H9 (cell line): ENCODE measurements around the gene ANKIB1. TPM values are rescaled to one million over a fixed set of nuclear protein-coding genes. Genes with fewer than 3 reads are reported as not detected.

ENCODE experiments used
- DNase-seq: peaks from one replicate; pipeline ENCODE4 v3.0.0-alpha.2; 2017
- H2AFZ ChIP-seq: one replicate; pipeline ENCODE4 v1.6.1; 2013; ENCODE audit warnings: mild to moderate bottlenecking, low read length, control low read depth, moderate library complexity
- H2AK5ac ChIP-seq: 2 replicates; pipeline ENCODE4 v1.6.1; 2013; ENCODE audit warnings: low read length, control low read depth, mixed read lengths; ENCODE audit not compliant: insufficient read length
- H2BK120ac ChIP-seq: one replicate; pipeline ENCODE4 v1.6.1; 2013; ENCODE audit warnings: low read depth, mild to moderate bottlenecking, low read length, control low read depth, inconsistent platforms; ENCODE audit not compliant: poor library complexity, severe bottlenecking
- H2BK12ac ChIP-seq: 2 replicates; pipeline ENCODE4 v1.6.1; 2013; ENCODE audit warnings: low read length, control low read depth, mixed read lengths, low read depth; ENCODE audit not compliant: insufficient read length
- H2BK15ac ChIP-seq: 2 replicates; pipeline ENCODE4 v1.6.1; 2013; ENCODE audit warnings: low read depth, low read length, control low read depth
- H2BK20ac ChIP-seq: one replicate; pipeline ENCODE4 v1.6.1; 2013; ENCODE audit warnings: low read depth, mild to moderate bottlenecking, low read length, control low read depth, inconsistent platforms; ENCODE audit not compliant: poor library complexity, severe bottlenecking
- H2BK5ac ChIP-seq: 2 replicates; pipeline ENCODE4 v1.6.1; 2013; ENCODE audit warnings: low read length, control low read depth, mixed read lengths; ENCODE audit not compliant: insufficient read length
- H3K14ac ChIP-seq: 2 replicates; pipeline ENCODE4 v1.6.1; 2013; ENCODE audit warnings: low read length, control low read depth; ENCODE audit not compliant: insufficient read depth
- H3K18ac ChIP-seq: 2 replicates; pipeline ENCODE4 v1.6.1; 2013; ENCODE audit warnings: low read depth, mild to moderate bottlenecking, mixed read lengths, low read length, control low read depth; ENCODE audit not compliant: insufficient read length
- H3K23ac ChIP-seq: 2 replicates; pipeline ENCODE4 v1.6.1; 2013; ENCODE audit warnings: low read length, control low read depth, mixed read lengths, low read depth; ENCODE audit not compliant: insufficient read length
- H3K23me2 ChIP-seq: 2 replicates; pipeline ENCODE4 v1.6.1; 2013; ENCODE audit warnings: low read depth, mild to moderate bottlenecking, mixed read lengths, low read length, control low read depth; ENCODE audit not compliant: insufficient read length, poor library complexity, severe bottlenecking
- H3K27ac ChIP-seq: 2 replicates; pipeline ENCODE4 v1.5.1; 2013; ENCODE audit warnings: low read length, control low read depth, mixed read lengths, low read depth; ENCODE audit not compliant: insufficient read length
- H3K27me3 ChIP-seq: 2 replicates; pipeline ENCODE4 v1.6.1; 2013; ENCODE audit warnings: low read length, control low read depth, inconsistent platforms; ENCODE audit not compliant: insufficient read depth
- H3K4ac ChIP-seq: 2 replicates; pipeline ENCODE4 v1.6.1; 2013; ENCODE audit warnings: low read depth, mild to moderate bottlenecking, control low read depth, inconsistent platforms, low read length, moderate library complexity
- H3K4me1 ChIP-seq: 2 replicates; pipeline ENCODE4 v1.6.1; 2013; ENCODE audit warnings: low read length, control low read depth, inconsistent platforms; ENCODE audit not compliant: insufficient read depth
- H3K4me2 ChIP-seq: 2 replicates; pipeline ENCODE4 v1.6.1; 2013; ENCODE audit warnings: low read length, control low read depth, mixed read lengths; ENCODE audit not compliant: insufficient read length, insufficient read depth
- H3K56ac ChIP-seq: 2 replicates; pipeline ENCODE4 v1.6.1; 2013; ENCODE audit warnings: low read depth, mild to moderate bottlenecking, mixed read lengths, low read length, control low read depth; ENCODE audit not compliant: insufficient read length
- H3K79me1 ChIP-seq: 2 replicates; pipeline ENCODE4 v1.6.1; 2013; ENCODE audit warnings: low read depth, mild to moderate bottlenecking, moderate library complexity, low read length, control low read depth, inconsistent platforms; ENCODE audit not compliant: insufficient read depth, poor library complexity, severe bottlenecking
- H3K79me2 ChIP-seq: 2 replicates; pipeline ENCODE4 v1.6.1; 2013; ENCODE audit warnings: low read length, control low read depth, inconsistent platforms; ENCODE audit not compliant: insufficient read depth
- H3K9ac ChIP-seq: 2 replicates; pipeline ENCODE4 v1.6.1; 2013; ENCODE audit warnings: low read length, control low read depth, mixed read lengths; ENCODE audit not compliant: insufficient read length; ENCODE audit errors: extremely low read depth
- H3K9me3 ChIP-seq: one replicate; pipeline ENCODE4 v1.6.1; 2013; ENCODE audit warnings: low read depth, low read length, inconsistent platforms; ENCODE audit not compliant: control insufficient read depth
- H3T11ph ChIP-seq: one replicate; pipeline ENCODE4 v1.6.1; 2013; ENCODE audit warnings: mild to moderate bottlenecking, low read length, control low read depth, inconsistent platforms
- H4K20me1 ChIP-seq: one replicate; pipeline ENCODE4 v1.6.1; 2013; ENCODE audit not compliant: control insufficient read depth, insufficient read length, insufficient read depth
- H4K5ac ChIP-seq: 2 replicates; pipeline ENCODE4 v1.6.1; 2013; ENCODE audit warnings: low read depth, mild to moderate bottlenecking, mixed read lengths, low read length, control low read depth; ENCODE audit not compliant: insufficient read length
- H4K8ac ChIP-seq: replicated peaks from 2 replicates; pipeline ENCODE4 v1.6.1; 2013; ENCODE audit warnings: low read length, control low read depth, mixed read lengths, low read depth; ENCODE audit not compliant: insufficient read length
- H4K91ac ChIP-seq: 2 replicates; pipeline ENCODE4 v1.6.1; 2013; ENCODE audit warnings: low read depth, mild to moderate bottlenecking, moderate library complexity, mixed read lengths, low read length, control low read depth; ENCODE audit not compliant: insufficient read length
- H3K27ac Mint-ChIP-seq, 3 experiments: 2 replicates in 2 of 3; 3 replicates in 1 of 3; pipeline ENCODE4 v1.8.0; 2020 to 2021; ENCODE audit warnings: mixed read lengths in 3 of 3, mild to moderate bottlenecking in 1 of 3, moderate library complexity in 1 of 3
- H3K27me3 Mint-ChIP-seq: 2 replicates; pipeline ENCODE4 v1.8.0; 2021; ENCODE audit warnings: low read depth, mild to moderate bottlenecking, moderate library complexity, mixed read lengths
- H3K36me3 Mint-ChIP-seq, 3 experiments: 2 replicates in 2 of 3; 3 replicates in 1 of 3; pipeline ENCODE4 v1.8.0; 2020 to 2021; ENCODE audit warnings: low read depth in 3 of 3, mixed read lengths in 3 of 3; ENCODE audit not compliant: insufficient read depth in 1 of 3
- H3K4me1 Mint-ChIP-seq, 2 experiments: 2 replicates each; pipeline ENCODE4 v1.8.0; 2020; ENCODE audit warnings: mixed read lengths in 2 of 2
- H3K4me3 Mint-ChIP-seq, 2 experiments: 2 replicates in 1 of 2; 3 replicates in 1 of 2; pipeline ENCODE4 v1.8.0; 2020 to 2021; ENCODE audit warnings: mild to moderate bottlenecking in 2 of 2, mixed read lengths in 2 of 2, moderate library complexity in 1 of 2
- H3K9me3 Mint-ChIP-seq, 2 experiments: 2 replicates in 1 of 2; 3 replicates in 1 of 2; pipeline ENCODE4 v1.8.0; 2020; ENCODE audit warnings: mild to moderate bottlenecking in 2 of 2, mixed read lengths in 2 of 2, moderate library complexity in 1 of 2
- CTCF ChIP-seq: fragments of 200-600 bp; sonication (generic); conservative IDR thresholded peaks from 3 replicates; pipeline ENCODE4 v1.8.0; 2021; ENCODE audit warnings: antibody characterized with exemption, mild to moderate bottlenecking
- WGBS: extraction: QIAGEN DNeasy Blood & Tissue Kit; methylation state at CpG from one replicate; pipeline ENCODE4 v1.1.7; 2013; ENCODE audit warnings: missing lambda C conversion rate, low lambda C conversion rate, mixed read lengths; ENCODE audit not compliant: insufficient read length; ENCODE audit errors: extremely low coverage; 5-methylcytosine and 5-hydroxymethylcytosine counted together
- total RNA-seq: library from RNA; stranded (reverse); gene quantifications from 2 replicates; pipeline ENCODE4 v1.2.1, GENCODE V29; 2021

Gene ANKIB1
- total RNA-seq, 1 experiment from 2014 or later: 42.0 TPM

- Histone ChIP-seq H3K4ac (no peak overlapping the region), H3K23ac (no peak overlapping the region), H3K4me2 (no peak overlapping the region), H3K27me3 (no peaks in the 10 kb centered on the region), H3K79me2 (0 out of 2 replicates have a peak, but pooled peaks cover 1% of the 10 kb centered on the region), H3K23me2 (no peaks in the 10 kb centered on the region), H4K8ac (no peak overlapping the region), H2BK20ac (no peak overlapping the region), H3K18ac (no peak overlapping the region), H3K9ac (no peak overlapping the region), H4K5ac (no peak overlapping the region), H3K9me3 (no peaks in the 10 kb centered on the region), H3K4me1 (no peaks in the 10 kb centered on the region), H3T11ph (no peak overlapping the region), H4K91ac (no peak overlapping the region), H3K79me1 (no peaks in the 10 kb centered on the region), H2AK5ac (no peak overlapping the region), H2BK5ac (no peak overlapping the region), H3K56ac (no peak overlapping the region), H2AFZ (no peak overlapping the region), H4K20me1 (no peaks in the 10 kb centered on the region), H2BK15ac (no peak overlapping the region), H3K14ac (no peak overlapping the region), H2BK120ac (no peak overlapping the region), H3K27ac (no peak overlapping the region), H2BK12ac (no peak overlapping the region)
- H3K36me3 Mint-ChIP-seq: peaks cover 0 to 12% (median 10%) of the 10 kb centered on the region in 3 experiments; a peak in 3 of 7 replicates
- H3K4me3 Mint-ChIP-seq: no peak overlapping the region
- no peaks in the 10 kb centered on the region for H3K27me3 Mint-ChIP-seq
- no peak for DNase-seq
- H3K27ac Mint-ChIP-seq: peak overlapping the region in 1 of 3 experiments; percentile 50; a peak in 2 of 7 replicates
- WGBS: no CpG with 5 or more reads among the region's 1 CpG
- TF ChIP-seq CTCF: no peak
- no peaks in the 10 kb centered on the region for H3K9me3 Mint-ChIP-seq
- H3K4me1 Mint-ChIP-seq: peaks cover 18 to 25% of the 10 kb centered on the region in 2 experiments
Observed at GRCh38 chr7:92297736-92298135, 52.0 kb downstream of the ANKIB1 start.
